SU-DHL-6 (cell line): Measurements from ENCODE around the gene TRNAU1AP.

Source experiments
- EZH2phosphoT487 ChIP-seq: fragments of 200-600 bp; sonication (generic), shearing (Covaris generic); conservative IDR thresholded peaks from 2 replicates; pipeline ENCODE4 v1.6.1; 2018; ENCODE audit warnings: mild to moderate bottlenecking, antibody characterized with exemption, low read length, moderate library complexity, mixed read lengths
- TF ChIP-seq, protein P1 (sequence below): fragments of 200-600 bp; sonication (generic); IDR thresholded peaks from one replicate; pipeline ENCODE4 v1.5.1; 2017; ENCODE audit warnings: antibody characterized with exemption, mild to moderate bottlenecking, low read length, moderate library complexity; ENCODE audit not compliant: insufficient read depth, poor library complexity, severe bottlenecking

DNA sequence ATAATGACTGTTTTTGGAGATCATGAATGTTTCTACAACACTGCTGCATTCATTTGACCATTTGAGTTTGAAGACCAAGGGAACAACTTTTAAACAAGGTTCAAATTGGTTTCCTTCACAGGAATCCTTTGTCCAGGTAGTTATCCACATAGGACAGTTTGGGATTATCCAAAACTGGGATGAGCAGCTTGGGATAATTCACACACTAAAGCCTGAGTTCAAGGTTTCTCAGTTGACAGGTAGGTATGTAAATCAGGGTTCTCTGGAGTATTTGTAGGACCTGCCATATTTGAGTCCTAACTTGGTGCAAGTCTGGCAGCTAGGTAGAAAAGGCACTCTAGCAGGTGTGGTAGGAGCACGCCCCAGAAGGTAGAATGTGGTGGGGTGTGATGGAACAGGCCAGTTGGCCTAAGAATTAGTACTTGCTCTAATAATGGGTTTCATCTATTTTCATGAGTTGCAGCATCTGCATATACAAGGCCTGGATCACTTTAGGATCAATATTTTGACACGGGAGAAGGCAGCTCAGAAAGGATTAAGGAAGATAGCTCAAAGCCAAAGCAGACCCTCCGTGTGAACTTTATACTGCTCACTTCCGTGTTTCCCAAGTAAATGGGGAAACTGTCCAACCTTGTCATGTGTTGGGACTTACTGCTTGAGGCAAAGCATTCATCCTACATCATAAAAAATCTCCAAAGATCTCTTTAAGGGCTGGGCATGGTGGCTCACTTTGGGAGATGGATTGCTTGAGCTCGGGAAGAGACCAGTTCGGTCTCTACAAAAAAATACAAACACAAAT, 25.1 kb downstream of the TRNAU1AP start:
- TF ChIP-seq, protein P1, sequence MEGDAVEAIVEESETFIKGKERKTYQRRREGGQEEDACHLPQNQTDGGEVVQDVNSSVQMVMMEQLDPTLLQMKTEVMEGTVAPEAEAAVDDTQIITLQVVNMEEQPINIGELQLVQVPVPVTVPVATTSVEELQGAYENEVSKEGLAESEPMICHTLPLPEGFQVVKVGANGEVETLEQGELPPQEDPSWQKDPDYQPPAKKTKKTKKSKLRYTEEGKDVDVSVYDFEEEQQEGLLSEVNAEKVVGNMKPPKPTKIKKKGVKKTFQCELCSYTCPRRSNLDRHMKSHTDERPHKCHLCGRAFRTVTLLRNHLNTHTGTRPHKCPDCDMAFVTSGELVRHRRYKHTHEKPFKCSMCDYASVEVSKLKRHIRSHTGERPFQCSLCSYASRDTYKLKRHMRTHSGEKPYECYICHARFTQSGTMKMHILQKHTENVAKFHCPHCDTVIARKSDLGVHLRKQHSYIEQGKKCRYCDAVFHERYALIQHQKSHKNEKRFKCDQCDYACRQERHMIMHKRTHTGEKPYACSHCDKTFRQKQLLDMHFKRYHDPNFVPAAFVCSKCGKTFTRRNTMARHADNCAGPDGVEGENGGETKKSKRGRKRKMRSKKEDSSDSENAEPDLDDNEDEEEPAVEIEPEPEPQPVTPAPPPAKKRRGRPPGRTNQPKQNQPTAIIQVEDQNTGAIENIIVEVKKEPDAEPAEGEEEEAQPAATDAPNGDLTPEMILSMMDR, result no peak
- no peak for TF ChIP-seq EZH2phosphoT487
